AG09309 (cell line): Measurements from ENCODE around the gene EYS.

Experiments
- DNase-seq: peaks from one replicate; pipeline ENCODE4 v3.0.0-alpha.2; 2010; ENCODE audit warnings: low read depth
- H3K4me3 ChIP-seq: 2 replicates; pipeline ENCODE4 v1.5.1; 2011; ENCODE audit warnings: mild to moderate bottlenecking, low read depth, low read length, moderate library complexity; ENCODE audit not compliant: control insufficient read depth
- TF ChIP-seq, protein P1 (sequence below): IDR thresholded peaks from 2 replicates; pipeline ENCODE4 v1.5.1; 2011; ENCODE audit warnings: mild to moderate bottlenecking, low read depth, low read length, inconsistent platforms; ENCODE audit not compliant: insufficient read depth, control insufficient read depth; ENCODE audit errors: missing control alignments

Gene EYS

GRCh38 chr6:63947792-63948529, 1759.1 kb downstream of the EYS start:
- TF ChIP-seq, protein P1, sequence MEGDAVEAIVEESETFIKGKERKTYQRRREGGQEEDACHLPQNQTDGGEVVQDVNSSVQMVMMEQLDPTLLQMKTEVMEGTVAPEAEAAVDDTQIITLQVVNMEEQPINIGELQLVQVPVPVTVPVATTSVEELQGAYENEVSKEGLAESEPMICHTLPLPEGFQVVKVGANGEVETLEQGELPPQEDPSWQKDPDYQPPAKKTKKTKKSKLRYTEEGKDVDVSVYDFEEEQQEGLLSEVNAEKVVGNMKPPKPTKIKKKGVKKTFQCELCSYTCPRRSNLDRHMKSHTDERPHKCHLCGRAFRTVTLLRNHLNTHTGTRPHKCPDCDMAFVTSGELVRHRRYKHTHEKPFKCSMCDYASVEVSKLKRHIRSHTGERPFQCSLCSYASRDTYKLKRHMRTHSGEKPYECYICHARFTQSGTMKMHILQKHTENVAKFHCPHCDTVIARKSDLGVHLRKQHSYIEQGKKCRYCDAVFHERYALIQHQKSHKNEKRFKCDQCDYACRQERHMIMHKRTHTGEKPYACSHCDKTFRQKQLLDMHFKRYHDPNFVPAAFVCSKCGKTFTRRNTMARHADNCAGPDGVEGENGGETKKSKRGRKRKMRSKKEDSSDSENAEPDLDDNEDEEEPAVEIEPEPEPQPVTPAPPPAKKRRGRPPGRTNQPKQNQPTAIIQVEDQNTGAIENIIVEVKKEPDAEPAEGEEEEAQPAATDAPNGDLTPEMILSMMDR = no peak
- H3K4me3 ChIP-seq = no peak overlapping the region
- DNase-seq = no peak

DNA sequence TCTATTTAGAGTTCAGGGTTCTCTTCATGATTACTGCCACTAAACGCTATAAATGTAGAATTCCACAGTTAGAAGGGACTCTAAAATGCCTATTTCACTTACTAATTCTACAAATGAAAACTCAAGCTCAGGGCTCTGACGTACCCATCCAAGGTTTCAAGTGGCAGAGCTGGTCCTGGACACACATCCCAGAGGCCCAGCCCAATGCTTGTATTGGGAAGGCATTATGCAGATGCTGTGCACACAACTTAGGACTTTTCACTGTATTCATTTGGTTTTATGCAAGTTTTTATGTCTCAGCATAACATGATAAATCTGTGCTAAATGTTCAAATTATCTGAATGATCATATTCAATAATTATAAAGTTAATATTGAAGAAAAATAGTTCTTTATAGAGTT, 1761.0 kb downstream of the EYS start:
- H3K4me3 ChIP-seq = no peak overlapping the region
- DNase-seq = no peak
- TF ChIP-seq, protein P1 = no peak

- TF ChIP-seq, protein P1 = no peak
- H3K4me3 ChIP-seq = no peak overlapping the region
- DNase-seq = no peak
Measured at GRCh38 chr6:63943826-63944225, 1763.2 kb downstream of the EYS start.

DNA sequence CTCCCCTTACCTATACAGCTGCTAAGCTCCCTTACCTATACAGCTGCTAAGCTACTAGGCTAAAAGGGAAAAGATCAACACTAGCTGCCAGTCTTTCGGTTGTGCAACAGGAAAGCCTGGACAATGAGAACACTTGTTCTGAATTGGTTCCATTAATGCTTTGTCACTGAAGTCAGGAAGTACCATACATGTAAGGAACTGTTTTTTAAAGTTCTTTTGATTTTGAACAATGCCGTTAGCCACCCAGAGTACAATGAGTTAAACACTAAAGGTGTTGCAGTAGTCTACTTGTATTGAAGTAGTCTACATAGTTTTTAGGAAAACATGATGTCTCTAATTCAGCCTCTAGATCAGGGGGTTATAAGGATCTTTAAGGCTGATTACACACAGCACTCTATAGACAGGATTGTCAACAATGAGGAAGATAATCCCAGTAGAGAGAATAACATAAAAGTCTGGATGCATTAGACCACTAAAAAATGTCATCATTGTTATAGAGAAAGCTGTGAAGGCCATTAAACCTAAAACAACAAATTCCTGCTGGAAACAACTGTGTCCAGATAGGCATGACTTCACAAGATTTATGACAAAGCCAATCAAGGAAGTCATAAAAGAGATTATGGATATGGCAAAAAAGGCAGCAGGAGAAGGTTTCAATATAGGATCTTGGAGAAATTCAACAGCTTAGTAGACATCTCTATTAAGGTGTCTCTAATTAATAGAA, 1765.1 kb downstream of the EYS start:
- H3K4me3 ChIP-seq = no peak overlapping the region
- TF ChIP-seq, protein P1 = no peak
- DNase-seq = no peak

DNA sequence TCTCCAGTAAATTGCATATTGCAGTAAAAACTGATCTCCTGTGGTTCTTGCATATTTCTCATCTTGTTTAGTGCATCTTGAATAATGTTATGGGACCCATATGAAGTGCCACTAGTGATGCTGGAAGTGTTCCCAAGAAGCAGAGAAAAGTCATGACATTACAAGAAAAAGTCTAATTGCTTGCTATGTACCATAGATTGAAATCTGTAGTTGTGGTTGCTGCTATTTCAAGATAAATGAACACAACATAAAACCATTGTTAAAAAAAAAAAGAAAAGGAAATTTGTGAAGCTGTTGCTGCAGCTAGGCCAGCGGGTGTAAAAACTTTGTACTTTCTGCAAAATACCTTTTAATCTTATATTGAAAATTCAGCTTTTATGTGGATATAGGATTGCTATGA, 1767.0 kb downstream of the EYS start:
- TF ChIP-seq, protein P1 = no peak
- DNase-seq = no peak
- H3K4me3 ChIP-seq = no peak overlapping the region

GRCh38 chr6:63936399-63936798, 1770.6 kb downstream of the EYS start:
- H3K4me3 ChIP-seq = no peak overlapping the region
- TF ChIP-seq, protein P1 = no peak
- no peak for DNase-seq
